Tibial artery (tissue), 4 donors: ENCODE results near the gene POU3F1.

Experiments
- DNase-seq, 2 donors: peaks; one replicate each; pipeline ENCODE4 v3.0.0-alpha.2; 2019
- H3K27ac ChIP-seq, 2 donors: fragments of 200-600 bp; sonication (generic) in 1 of 2; 1 replicate in 1 of 2; 2 replicates in 1 of 2; pipeline ENCODE4 v1.5.1; 2018 to 2019; ENCODE audit warnings: mild to moderate bottlenecking in 1 of 2
- H3K27me3 ChIP-seq, 2 donors: fragments of 200-600 bp; sonication (generic) in 1 of 2; one replicate each; pipeline versions ENCODE4 v1.5.1 to v1.6.0; 2016 to 2019
- H3K36me3 ChIP-seq, 3 donors: fragments of 200-600 bp; sonication (generic) in 2 of 3; one replicate each; pipeline ENCODE4 v1.5.1; 2016 to 2019; ENCODE audit warnings: mild to moderate bottlenecking in 2 of 3
- H3K4me1 ChIP-seq, 4 donors: fragments of 200-600 bp; sonication (generic) in 2 of 4; 1 replicate in 3 of 4; 2 replicates in 1 of 4; pipeline ENCODE4 v1.5.1; 2016 to 2019
- H3K4me3 ChIP-seq, 2 donors: fragments of 200-600 bp; sonication (generic) in 1 of 2; 1 replicate in 1 of 2; 2 replicates in 1 of 2; pipeline ENCODE4 v1.5.1; 2018 to 2019; ENCODE audit warnings: mild to moderate bottlenecking in 2 of 2
- H3K9me3 ChIP-seq, 3 donors: fragments of 200-600 bp; sonication (generic) in 1 of 3; one replicate each; pipeline ENCODE4 v1.5.1; 2016 to 2019
- CTCF ChIP-seq, 2 experiments: fragments of 200-600 bp in 1 of 2; fragments of 450-650 bp in 1 of 2; IDR thresholded peaks; one replicate each; pipeline ENCODE4 v1.5.1; 2017 to 2019; ENCODE audit warnings: antibody characterized with exemption in 2 of 2, mild to moderate bottlenecking in 1 of 2, moderate library complexity in 1 of 2
- intact Hi-C: fragments of 100-400 bp; cut with DNase I; formaldehyde crosslinking; loops from one replicate; pipeline ENCODE4 v1.15.0; 2023; ENCODE audit warnings: low total_unique reads

Gene POU3F1

GRCh38 chr1:38027201-38028104 is 19.1 kb downstream of the POU3F1 start:
- TF ChIP-seq CTCF (IDR thresholded peaks at IDR 0.05): no peak
- H3K27me3 ChIP-seq: peaks cover 0 to 8% of the 10 kb centered on the region in 2 donors
- peaks cover 0 to 27% (median 19%) of the 10 kb centered on the region in 4 donors for H3K4me1 ChIP-seq
- no peaks in the 10 kb centered on the region for H3K9me3 ChIP-seq
- no peak for DNase-seq
- intact Hi-C loops: no loop called here
- no peak overlapping the region for H3K4me3 ChIP-seq
- peaks cover 34 to 47% (median 42%) of the 10 kb centered on the region in 3 donors for H3K36me3 ChIP-seq
- H3K27ac ChIP-seq: no peak overlapping the region

GRCh38 chr1:38026592-38027200 is 19.9 kb downstream of the POU3F1 start:
- Histone ChIP-seq H3K4me3 (no peak overlapping the region), H3K4me1 (peaks cover 0 to 27% (median 19%) of the 10 kb centered on the region in 4 donors), H3K36me3 (peaks cover 41 to 55% (median 49%) of the 10 kb centered on the region in 3 donors), H3K27me3 (peaks cover 0 to 8% of the 10 kb centered on the region in 2 donors), H3K9me3 (no peaks in the 10 kb centered on the region), H3K27ac (no peak overlapping the region)
- DNase-seq: no peak
- intact Hi-C loops: no loop called here
- peak in 1 of 2 experiments; percentile 42 for TF ChIP-seq CTCF (IDR thresholded peaks at IDR 0.05)

- no peak overlapping the region for H3K27ac ChIP-seq
- peaks cover 0 to 3% of the 10 kb centered on the region in 2 donors for H3K27me3 ChIP-seq
- TF ChIP-seq CTCF (IDR thresholded peaks at IDR 0.05): no peak
- peaks cover 0 to 21% (median 19%) of the 10 kb centered on the region in 4 donors for H3K4me1 ChIP-seq
- peaks cover 51 to 65% (median 59%) of the 10 kb centered on the region in 3 donors for H3K36me3 ChIP-seq
- H3K4me3 ChIP-seq: no peak overlapping the region
- no peak for DNase-seq
- H3K9me3 ChIP-seq: no peaks in the 10 kb centered on the region
- intact Hi-C loops: no loop called here
Measured at GRCh38 chr1:38025664-38026063, 20.9 kb downstream of the POU3F1 start.

- no peak for TF ChIP-seq CTCF (IDR thresholded peaks at IDR 0.05)
- intact Hi-C loops: no loop called here
- peaks cover 55 to 69% (median 64%) of the 10 kb centered on the region in 3 donors for H3K36me3 ChIP-seq
- peaks cover 0 to 16% (median 15%) of the 10 kb centered on the region in 4 donors for H3K4me1 ChIP-seq
- no peaks in the 10 kb centered on the region for H3K27me3 ChIP-seq
- H3K27ac ChIP-seq: no peak overlapping the region
- no peaks in the 10 kb centered on the region for H3K9me3 ChIP-seq
- H3K4me3 ChIP-seq: no peak overlapping the region
- DNase-seq: no peak
Measured at GRCh38 chr1:38025233-38025632, 21.4 kb downstream of the POU3F1 start.

- peaks cover 77 to 91% (median 88%) of the 10 kb centered on the region in 3 donors for H3K36me3 ChIP-seq
- H3K27ac ChIP-seq: no peak overlapping the region
- H3K4me3 ChIP-seq: no peak overlapping the region
- DNase-seq: no peak
- no peaks in the 10 kb centered on the region for H3K9me3 ChIP-seq
- intact Hi-C loops: no loop called here
- H3K27me3 ChIP-seq: no peaks in the 10 kb centered on the region
- no peak for TF ChIP-seq CTCF (IDR thresholded peaks at IDR 0.05)
- no peaks in the 10 kb centered on the region for H3K4me1 ChIP-seq
Measured at GRCh38 chr1:38022810-38023209, 23.8 kb downstream of the POU3F1 start.
